HepG2 (cell line): ENCODE results near the gene ITIH1. TPM values are rescaled to one million over a fixed set of nuclear protein-coding genes. Genes with fewer than 3 reads are reported as not detected.
A peak's percentile ranks its signal among the peaks of the same experiment; 100 is the strongest.

Source experiments
- ISL2 ChIP-seq: sonication (generic); formaldehyde crosslinking; IDR thresholded peaks from 2 replicates; pipeline ENCODE4 v1.5.0; 2020; ENCODE audit warnings: missing genetic modification reagents
- MED13 ChIP-seq: sonication (generic); formaldehyde crosslinking; IDR thresholded peaks from 2 replicates; pipeline ENCODE4 v1.5.0; 2020; ENCODE audit warnings: missing genetic modification reagents
- SALL2 ChIP-seq: sonication (generic); formaldehyde crosslinking; IDR thresholded peaks from 2 replicates; pipeline ENCODE4 v1.8.1; 2023; ENCODE audit warnings: mild to moderate bottlenecking, missing genetic modification reagents, inconsistent platforms
- TP53 ChIP-seq: sonication (generic); formaldehyde crosslinking; conservative IDR thresholded peaks from 2 replicates; pipeline ENCODE4 v1.4.0; 2020; ENCODE audit warnings: missing genetic modification reagents
- ZNF782 ChIP-seq: sonication (generic); formaldehyde crosslinking; IDR thresholded peaks from 2 replicates; pipeline ENCODE4 v1.4.0; 2020; ENCODE audit warnings: missing genetic modification reagents, mild to moderate bottlenecking, borderline replicate concordance
- polyA plus RNA-seq, 8 experiments: library from polyadenylated mRNA; depleted of rRNA in 3 of 8; stranded (reverse) in 7 of 8; unstranded in 1 of 8; fragments of >200 nt; fragmentation: Illumina TruSeq in 4 of 8; extraction: Trizol in 4 of 8; gene quantifications; 2 replicates each; pipeline versions ENCODE4 v1.2.1 to v1.2.3, GENCODE V29; 2011 to 2016; ENCODE audit warnings: low read depth in 4 of 8, missing spikeins in 1 of 8, mixed read lengths in 1 of 8; ENCODE audit not compliant: insufficient read depth in 1 of 8
- total RNA-seq, 5 experiments: library from RNA; depleted of rRNA; stranded (reverse); fragments of >200 nt; fragmentation: Illumina TruSeq; extraction: Trizol; gene quantifications; 2 replicates each; pipeline ENCODE4 v1.2.3, GENCODE V29; 2016; ENCODE audit warnings: low read depth in 1 of 5
- TF ChIP-seq, protein P1 (sequence below): sonication (generic); formaldehyde crosslinking; IDR thresholded peaks from 2 replicates; pipeline ENCODE4 v1.4.0; 2020; ENCODE audit warnings: missing genetic modification reagents
- TF ChIP-seq, protein P2 (sequence below): sonication (generic); formaldehyde crosslinking; IDR thresholded peaks from 2 replicates; pipeline ENCODE4 v1.4.0; 2020; ENCODE audit warnings: missing genetic modification reagents, mild to moderate bottlenecking, borderline replicate concordance
- TF ChIP-seq, protein P3 (sequence below): IDR thresholded peaks from 2 replicates; pipeline ENCODE4 v1.6.1; 2016
- TF ChIP-seq, protein P4 (sequence below): sonication (generic); formaldehyde crosslinking; IDR thresholded peaks from 2 replicates; pipeline ENCODE4; 2020; ENCODE audit warnings: missing genetic modification reagents, mild to moderate bottlenecking, borderline replicate concordance
- TF ChIP-seq, protein P5 (sequence below): sonication (generic); formaldehyde crosslinking; IDR thresholded peaks from 2 replicates; pipeline ENCODE4 v1.8.0; 2022; ENCODE audit warnings: missing genetic modification reagents, mild to moderate bottlenecking, borderline replicate concordance

Gene ITIH1
- total and polyA plus RNA-seq, 2 of the 13 experiments (the other 11 are each of a cell fraction or from before 2014, with no cell fraction given): 12.3 to 19.6 TPM

DNA sequence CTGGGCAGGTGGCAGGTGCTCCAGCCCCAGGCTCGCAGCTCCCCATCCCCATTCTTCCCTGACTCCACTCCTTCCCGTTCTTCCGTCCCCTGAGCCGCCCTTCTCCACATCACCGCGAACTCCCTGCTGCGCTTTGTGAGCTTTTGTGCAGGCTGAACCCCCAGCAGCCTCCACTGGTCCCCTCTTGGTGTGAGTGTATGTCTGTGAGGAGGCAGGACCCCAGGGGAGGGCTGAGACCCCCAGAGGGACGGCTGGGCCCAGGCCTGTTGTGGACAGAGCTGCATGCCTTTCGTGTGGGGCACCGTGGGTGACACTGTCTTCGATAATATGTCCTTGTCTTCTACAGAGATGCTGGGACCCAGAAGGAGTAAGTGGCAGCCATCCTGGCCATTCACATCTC, 9.8 kb downstream of the ITIH1 start (continued):
- TF ChIP-seq, protein P1, sequence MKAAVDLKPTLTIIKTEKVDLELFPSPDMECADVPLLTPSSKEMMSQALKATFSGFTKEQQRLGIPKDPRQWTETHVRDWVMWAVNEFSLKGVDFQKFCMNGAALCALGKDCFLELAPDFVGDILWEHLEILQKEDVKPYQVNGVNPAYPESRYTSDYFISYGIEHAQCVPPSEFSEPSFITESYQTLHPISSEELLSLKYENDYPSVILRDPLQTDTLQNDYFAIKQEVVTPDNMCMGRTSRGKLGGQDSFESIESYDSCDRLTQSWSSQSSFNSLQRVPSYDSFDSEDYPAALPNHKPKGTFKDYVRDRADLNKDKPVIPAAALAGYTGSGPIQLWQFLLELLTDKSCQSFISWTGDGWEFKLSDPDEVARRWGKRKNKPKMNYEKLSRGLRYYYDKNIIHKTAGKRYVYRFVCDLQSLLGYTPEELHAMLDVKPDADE: 0 out of 2 replicates have a peak, but pooled peaks have one; percentile 34
- peak; percentile 35; the same call in 1 of the 2 replicates for TF ChIP-seq TP53 (CRISPR knock-in tag)
- TF ChIP-seq, protein P2, sequence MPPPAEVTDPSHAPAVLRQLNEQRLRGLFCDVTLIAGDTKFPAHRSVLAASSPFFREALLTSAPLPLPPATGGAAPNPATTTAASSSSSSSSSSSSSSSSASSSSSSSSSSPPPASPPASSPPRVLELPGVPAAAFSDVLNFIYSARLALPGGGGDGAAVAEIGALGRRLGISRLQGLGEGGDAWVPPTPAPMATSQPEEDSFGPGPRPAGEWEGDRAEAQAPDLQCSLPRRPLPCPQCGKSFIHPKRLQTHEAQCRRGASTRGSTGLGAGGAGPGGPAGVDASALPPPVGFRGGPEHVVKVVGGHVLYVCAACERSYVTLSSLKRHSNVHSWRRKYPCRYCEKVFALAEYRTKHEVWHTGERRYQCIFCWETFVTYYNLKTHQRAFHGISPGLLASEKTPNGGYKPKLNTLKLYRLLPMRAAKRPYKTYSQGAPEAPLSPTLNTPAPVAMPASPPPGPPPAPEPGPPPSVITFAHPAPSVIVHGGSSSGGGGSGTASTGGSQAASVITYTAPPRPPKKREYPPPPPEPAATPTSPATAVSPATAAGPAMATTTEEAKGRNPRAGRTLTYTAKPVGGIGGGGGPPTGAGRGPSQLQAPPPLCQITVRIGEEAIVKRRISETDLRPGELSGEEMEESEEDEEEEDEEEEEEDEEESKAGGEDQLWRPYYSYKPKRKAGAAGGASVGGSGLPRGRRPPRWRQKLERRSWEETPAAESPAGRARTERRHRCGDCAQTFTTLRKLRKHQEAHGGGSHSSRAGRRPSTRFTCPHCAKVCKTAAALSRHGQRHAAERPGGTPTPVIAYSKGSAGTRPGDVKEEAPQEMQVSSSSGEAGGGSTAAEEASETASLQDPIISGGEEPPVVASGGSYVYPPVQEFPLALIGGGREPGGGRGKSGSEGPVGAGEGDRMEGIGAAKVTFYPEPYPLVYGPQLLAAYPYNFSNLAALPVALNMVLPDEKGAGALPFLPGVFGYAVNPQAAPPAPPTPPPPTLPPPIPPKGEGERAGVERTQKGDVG: 0 out of 2 replicates have a peak, but pooled peaks have one; percentile 37
- TF ChIP-seq, protein P3, sequence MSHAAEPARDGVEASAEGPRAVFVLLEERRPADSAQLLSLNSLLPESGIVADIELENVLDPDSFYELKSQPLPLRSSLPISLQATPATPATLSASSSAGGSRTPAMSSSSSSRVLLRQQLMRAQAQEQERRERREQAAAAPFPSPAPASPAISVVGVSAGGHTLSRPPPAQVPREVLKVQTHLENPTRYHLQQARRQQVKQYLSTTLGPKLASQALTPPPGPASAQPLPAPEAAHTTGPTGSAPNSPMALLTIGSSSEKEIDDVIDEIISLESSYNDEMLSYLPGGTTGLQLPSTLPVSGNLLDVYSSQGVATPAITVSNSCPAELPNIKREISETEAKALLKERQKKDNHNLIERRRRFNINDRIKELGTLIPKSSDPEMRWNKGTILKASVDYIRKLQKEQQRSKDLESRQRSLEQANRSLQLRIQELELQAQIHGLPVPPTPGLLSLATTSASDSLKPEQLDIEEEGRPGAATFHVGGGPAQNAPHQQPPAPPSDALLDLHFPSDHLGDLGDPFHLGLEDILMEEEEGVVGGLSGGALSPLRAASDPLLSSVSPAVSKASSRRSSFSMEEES (CRISPR knock-in tag): no peak
- TF ChIP-seq SALL2 (CRISPR knock-in tag): 0 out of 2 replicates have a peak, but pooled peaks have one; percentile 16
- TF ChIP-seq MED13 (CRISPR knock-in tag): peak; percentile 38; the same call in 1 of the 2 replicates
- 0 out of 2 replicates have a peak, but pooled peaks have one; percentile 13 for TF ChIP-seq ISL2 (CRISPR knock-in tag)
- TF ChIP-seq, protein P4, sequence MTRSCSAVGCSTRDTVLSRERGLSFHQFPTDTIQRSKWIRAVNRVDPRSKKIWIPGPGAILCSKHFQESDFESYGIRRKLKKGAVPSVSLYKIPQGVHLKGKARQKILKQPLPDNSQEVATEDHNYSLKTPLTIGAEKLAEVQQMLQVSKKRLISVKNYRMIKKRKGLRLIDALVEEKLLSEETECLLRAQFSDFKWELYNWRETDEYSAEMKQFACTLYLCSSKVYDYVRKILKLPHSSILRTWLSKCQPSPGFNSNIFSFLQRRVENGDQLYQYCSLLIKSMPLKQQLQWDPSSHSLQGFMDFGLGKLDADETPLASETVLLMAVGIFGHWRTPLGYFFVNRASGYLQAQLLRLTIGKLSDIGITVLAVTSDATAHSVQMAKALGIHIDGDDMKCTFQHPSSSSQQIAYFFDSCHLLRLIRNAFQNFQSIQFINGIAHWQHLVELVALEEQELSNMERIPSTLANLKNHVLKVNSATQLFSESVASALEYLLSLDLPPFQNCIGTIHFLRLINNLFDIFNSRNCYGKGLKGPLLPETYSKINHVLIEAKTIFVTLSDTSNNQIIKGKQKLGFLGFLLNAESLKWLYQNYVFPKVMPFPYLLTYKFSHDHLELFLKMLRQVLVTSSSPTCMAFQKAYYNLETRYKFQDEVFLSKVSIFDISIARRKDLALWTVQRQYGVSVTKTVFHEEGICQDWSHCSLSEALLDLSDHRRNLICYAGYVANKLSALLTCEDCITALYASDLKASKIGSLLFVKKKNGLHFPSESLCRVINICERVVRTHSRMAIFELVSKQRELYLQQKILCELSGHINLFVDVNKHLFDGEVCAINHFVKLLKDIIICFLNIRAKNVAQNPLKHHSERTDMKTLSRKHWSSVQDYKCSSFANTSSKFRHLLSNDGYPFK: peak; percentile 41; the same call in 1 of the 2 replicates
- TF ChIP-seq ZNF782 (CRISPR knock-in tag): no peak
- TF ChIP-seq, protein P5, sequence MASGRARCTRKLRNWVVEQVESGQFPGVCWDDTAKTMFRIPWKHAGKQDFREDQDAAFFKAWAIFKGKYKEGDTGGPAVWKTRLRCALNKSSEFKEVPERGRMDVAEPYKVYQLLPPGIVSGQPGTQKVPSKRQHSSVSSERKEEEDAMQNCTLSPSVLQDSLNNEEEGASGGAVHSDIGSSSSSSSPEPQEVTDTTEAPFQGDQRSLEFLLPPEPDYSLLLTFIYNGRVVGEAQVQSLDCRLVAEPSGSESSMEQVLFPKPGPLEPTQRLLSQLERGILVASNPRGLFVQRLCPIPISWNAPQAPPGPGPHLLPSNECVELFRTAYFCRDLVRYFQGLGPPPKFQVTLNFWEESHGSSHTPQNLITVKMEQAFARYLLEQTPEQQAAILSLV: 0 out of 2 replicates have a peak, but pooled peaks have one; percentile 21
- TF ChIP-seq, all 625 proteins: peak for 15
